Measurements from ENCODE around the gene HDAC8. TPM values are rescaled to one million over a fixed set of nuclear protein-coding genes. Genes with fewer than 3 reads are reported as not detected.
"Not testable (repeated sequence)": the region's sequence is repeated elsewhere in the genome, so short reads cannot be mapped to it uniquely, and the experiment has no call there.

Gene HDAC8
- 23.4 TPM for total RNA-seq
- long read RNA-seq, transcript HDAC8-207 (11 exons, 2,110 nt) = major isoform, 7 of 21 reads
- long read RNA-seq, partial matches to known transcripts = 0 of 21 reads
- long read RNA-seq, other reads (novel, unspliced or antisense) = 5 of 21 reads

GRCh38 chrX:72572248-72573157 lies at the start of gene HDAC8:
Gene HDAC8 (minus strand): TSS chrX:72572843. CDS start chrX:72572761, 82 bp downstream.
- DNase-seq (ENCODE audit: low spot score) = no peak
- intact Hi-C loops (cut with DNase I) = no loop called here

GRCh38 chrX:72621625-72622485 lies 49.2 kb upstream of the HDAC8 start:
- DNase-seq (ENCODE audit: low spot score) = no peak
- intact Hi-C loops (cut with DNase I) = no loop called here

GRCh38 chrX:72621163-72621562 lies 48.5 kb upstream of the HDAC8 start:
- no peak for DNase-seq (ENCODE audit: low spot score)
- intact Hi-C loops (cut with DNase I) = no loop called here

GRCh38 chrX:72620550-72621145 lies 48.0 kb upstream of the HDAC8 start:
- intact Hi-C loops (cut with DNase I) = no loop called here

GRCh38 chrX:72609313-72609712 lies 36.7 kb upstream of the HDAC8 start:
- no peak for DNase-seq (ENCODE audit: low spot score)
- intact Hi-C loops (cut with DNase I) = no loop called here

More at GRCh38 chrX:72620550-72621145, 48.0 kb upstream of the HDAC8 start:
- no peak for DNase-seq (ENCODE audit: low spot score)

GRCh38 chrX:72604705-72605104 lies 32.1 kb upstream of the HDAC8 start:
- intact Hi-C loops (cut with DNase I) = no loop called here
- no peak for DNase-seq (ENCODE audit: low spot score)

GRCh38 chrX:72604112-72604511 lies 31.5 kb upstream of the HDAC8 start:
- DNase-seq (ENCODE audit: low spot score) = no peak
- intact Hi-C loops (cut with DNase I) = no loop called here

GRCh38 chrX:72591038-72591437 lies 18.4 kb upstream of the HDAC8 start:
- DNase-seq (ENCODE audit: low spot score); intact Hi-C loops (cut with DNase I): not testable (repeated sequence)

GRCh38 chrX:72584163-72584562 lies 11.5 kb upstream of the HDAC8 start:
- intact Hi-C loops (cut with DNase I) = no loop called here
- no peak for DNase-seq (ENCODE audit: low spot score)

- no peak for DNase-seq (ENCODE audit: low spot score)
- intact Hi-C loops (cut with DNase I) = no loop called here
Observed at GRCh38 chrX:72576141-72576894, 3.7 kb upstream of the HDAC8 start.

- DNase-seq (ENCODE audit: low spot score) = no peak
- intact Hi-C loops (cut with DNase I) = no loop called here
Observed at GRCh38 chrX:72573158-72573511, 492 bp upstream of the HDAC8 start.

GRCh38 chrX:72569786-72570185 lies 2.9 kb downstream of the HDAC8 start:
- no peak for DNase-seq (ENCODE audit: low spot score)
- intact Hi-C loops (cut with DNase I) = no loop called here

GRCh38 chrX:72568406-72569092 lies 4.1 kb downstream of the HDAC8 start:
- intact Hi-C loops (cut with DNase I) = no loop called here
- no peak for DNase-seq (ENCODE audit: low spot score)

- no peak for DNase-seq (ENCODE audit: low spot score)
- intact Hi-C loops (cut with DNase I) = no loop called here
Observed at GRCh38 chrX:72566448-72566847, 6.2 kb downstream of the HDAC8 start.

GRCh38 chrX:72559655-72560054 lies 13.0 kb downstream of the HDAC8 start:
- DNase-seq (ENCODE audit: low spot score); intact Hi-C loops (cut with DNase I): not testable (repeated sequence)

GRCh38 chrX:72554448-72555140 lies 18.0 kb downstream of the HDAC8 start:
- DNase-seq (ENCODE audit: low spot score) = no peak
- intact Hi-C loops (cut with DNase I) = no loop called here

GRCh38 chrX:72552443-72552842 lies 20.2 kb downstream of the HDAC8 start:
- intact Hi-C loops (cut with DNase I); DNase-seq (ENCODE audit: low spot score): not testable (repeated sequence)

GRCh38 chrX:72545990-72546389 lies 26.7 kb downstream of the HDAC8 start:
- DNase-seq (ENCODE audit: low spot score) = no peak
- intact Hi-C loops (cut with DNase I) = no loop called here

Measured in cardiac septum (tissue), 1 donor.